ENCODE data around the gene MLH3. TPM values are rescaled to one million over a fixed set of nuclear protein-coding genes. Genes with fewer than 3 reads are reported as not detected.
A peak's percentile ranks its signal among the peaks of the same experiment; 100 is the strongest.

MLH3 gene
- total RNA-seq, 1 experiment from 2014 or later = 23.0 TPM

DNA sequence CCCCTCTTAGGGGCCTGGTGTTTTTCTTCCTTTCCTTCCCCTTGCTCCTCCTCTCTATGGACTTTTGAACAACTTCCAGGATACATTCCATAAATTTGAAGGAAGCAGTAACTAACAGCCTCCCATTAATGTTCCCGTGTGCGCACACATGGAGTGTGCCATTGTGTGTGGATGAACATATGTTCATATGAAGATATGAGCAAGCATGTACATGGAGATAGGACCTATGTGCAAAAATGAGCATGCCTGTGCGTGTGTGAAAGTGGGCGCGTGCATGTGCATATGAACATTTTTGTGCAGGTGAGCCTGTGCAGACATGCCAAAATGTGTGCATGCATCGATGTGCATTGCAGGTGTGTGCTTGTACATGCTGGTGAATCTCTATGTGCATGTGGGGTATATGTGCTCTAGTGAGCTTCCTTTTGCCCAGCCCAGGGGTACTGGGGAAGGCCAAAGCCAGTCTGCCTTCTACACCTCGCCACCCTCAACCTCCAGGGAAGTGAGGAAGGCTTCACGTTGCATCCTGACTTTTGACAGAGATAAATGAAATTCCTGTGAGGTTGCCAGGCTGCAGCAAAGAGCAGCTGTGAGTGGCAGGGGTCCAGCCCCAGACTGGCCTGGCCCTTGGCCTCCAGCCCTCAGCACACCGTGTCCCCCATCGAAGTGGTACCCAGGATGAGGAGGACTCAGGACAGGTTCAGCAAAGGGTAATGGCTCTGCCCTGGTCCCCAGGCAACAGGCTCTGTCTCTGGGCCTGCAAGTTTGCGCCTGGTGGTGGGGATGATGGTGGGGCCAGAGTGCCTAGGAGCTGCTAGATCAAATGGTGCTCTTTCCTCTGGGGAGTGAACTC, 74.8 kb downstream of the MLH3 start:
- no peak overlapping the region for H3K14ac ChIP-seq (ENCODE audit: insufficient read depth, low read length)
- TF ChIP-seq, protein P1, sequence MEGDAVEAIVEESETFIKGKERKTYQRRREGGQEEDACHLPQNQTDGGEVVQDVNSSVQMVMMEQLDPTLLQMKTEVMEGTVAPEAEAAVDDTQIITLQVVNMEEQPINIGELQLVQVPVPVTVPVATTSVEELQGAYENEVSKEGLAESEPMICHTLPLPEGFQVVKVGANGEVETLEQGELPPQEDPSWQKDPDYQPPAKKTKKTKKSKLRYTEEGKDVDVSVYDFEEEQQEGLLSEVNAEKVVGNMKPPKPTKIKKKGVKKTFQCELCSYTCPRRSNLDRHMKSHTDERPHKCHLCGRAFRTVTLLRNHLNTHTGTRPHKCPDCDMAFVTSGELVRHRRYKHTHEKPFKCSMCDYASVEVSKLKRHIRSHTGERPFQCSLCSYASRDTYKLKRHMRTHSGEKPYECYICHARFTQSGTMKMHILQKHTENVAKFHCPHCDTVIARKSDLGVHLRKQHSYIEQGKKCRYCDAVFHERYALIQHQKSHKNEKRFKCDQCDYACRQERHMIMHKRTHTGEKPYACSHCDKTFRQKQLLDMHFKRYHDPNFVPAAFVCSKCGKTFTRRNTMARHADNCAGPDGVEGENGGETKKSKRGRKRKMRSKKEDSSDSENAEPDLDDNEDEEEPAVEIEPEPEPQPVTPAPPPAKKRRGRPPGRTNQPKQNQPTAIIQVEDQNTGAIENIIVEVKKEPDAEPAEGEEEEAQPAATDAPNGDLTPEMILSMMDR (conservative IDR thresholded peaks at IDR 0.05) = no peak
- no peak overlapping the region for H2BK15ac ChIP-seq (ENCODE audit: low read depth, low read length)
- Mint-ChIP-seq H3K27me3 (ENCODE audit: low read depth) (no peaks in the 10 kb centered on the region; the same call in 1 of the 2 replicates), H3K36me3 (ENCODE audit: insufficient read depth in 1 of 3, low read depth in 3 of 3) (no peaks in the 10 kb centered on the region), H3K4me3 (peak overlapping the region in 1 of 2 experiments; percentile 2; a peak in 1 of 5 replicates), H3K9me3 (no peaks in the 10 kb centered on the region), H3K27ac (peak overlapping the region in 1 of 3 experiments; percentile 70; a peak in 1 of 7 replicates), H3K4me1 (peaks cover 36 to 57% of the 10 kb centered on the region in 2 experiments)
- no peak overlapping the region for H3K4me2 ChIP-seq (ENCODE audit: insufficient read depth, insufficient read length, low read length)
- H4K91ac ChIP-seq (ENCODE audit: insufficient read length, low read depth, low read length) = no peak overlapping the region
- peak; percentile 19 for DNase-seq
- no CpG with 5 or more reads among the region's 11 CpGs for WGBS (ENCODE audit: extremely low coverage, insufficient read length, low lambda C conversion rate)
- no peak overlapping the region for H2AK5ac ChIP-seq (ENCODE audit: insufficient read length, low read length)
- H2BK120ac ChIP-seq (ENCODE audit: low read depth, low read length, poor library complexity, severe bottlenecking) = no peak overlapping the region
- no peak overlapping the region for H3K18ac ChIP-seq (ENCODE audit: insufficient read length, low read depth, low read length)
- H2BK20ac ChIP-seq (ENCODE audit: low read depth, low read length, poor library complexity, severe bottlenecking) = no peak overlapping the region
- H4K20me1 ChIP-seq (ENCODE audit: control insufficient read depth, insufficient read depth, insufficient read length) = no peaks in the 10 kb centered on the region
- no peaks in the 10 kb centered on the region for H3K79me2 ChIP-seq (ENCODE audit: insufficient read depth, low read length)
- H4K5ac ChIP-seq (ENCODE audit: insufficient read length, low read depth, low read length) = no peak overlapping the region
- no peak overlapping the region for H3K9ac ChIP-seq (ENCODE audit: extremely low read depth, insufficient read length, low read length)
- no peaks in the 10 kb centered on the region for H3K9me3 ChIP-seq (ENCODE audit: control insufficient read depth, low read depth, low read length)
- no peaks in the 10 kb centered on the region for H3K79me1 ChIP-seq (ENCODE audit: insufficient read depth, low read depth, low read length, poor library complexity, severe bottlenecking)
- no peaks in the 10 kb centered on the region for H3K27me3 ChIP-seq (ENCODE audit: insufficient read depth, low read length)
- no peak overlapping the region for H3T11ph ChIP-seq (ENCODE audit: low read length)
- no peak overlapping the region for H3K56ac ChIP-seq (ENCODE audit: insufficient read length, low read depth, low read length)
- no peak overlapping the region for H2BK12ac ChIP-seq (ENCODE audit: insufficient read length, low read depth, low read length)
- no peak overlapping the region for H2BK5ac ChIP-seq (ENCODE audit: insufficient read length, low read length)
- no peaks in the 10 kb centered on the region for H3K23me2 ChIP-seq (ENCODE audit: insufficient read length, low read depth, low read length, poor library complexity, severe bottlenecking)
- no peak overlapping the region for H3K4ac ChIP-seq (ENCODE audit: low read depth, low read length)
- H3K23ac ChIP-seq (ENCODE audit: insufficient read length, low read depth, low read length) = no peak overlapping the region
- no peaks in the 10 kb centered on the region; the same call in 1 of the 2 replicates for H3K4me1 ChIP-seq (ENCODE audit: insufficient read depth, low read length)
- no peak overlapping the region for H4K8ac ChIP-seq (replicated peaks; ENCODE audit: insufficient read length, low read depth, low read length)
- H3K27ac ChIP-seq (ENCODE audit: insufficient read length, low read depth, low read length) = no peak overlapping the region
- no peak overlapping the region for H2AFZ ChIP-seq (ENCODE audit: low read length)

All from H9 (cell line).